ENCODE data around the gene ELFN1. TPM values are rescaled to one million over a fixed set of nuclear protein-coding genes. Genes with fewer than 3 reads are reported as not detected.

Gene ELFN1
- total and polyA plus RNA-seq, 2 donors (not counting 3 experiments of a cell fraction or from before 2014, with no cell fraction given), result 0.37 to 1.0 TPM

- no peaks in the 10 kb centered on the region for H3K27me3 ChIP-seq (ENCODE audit: control insufficient read depth in 2 of 2, insufficient read depth in 2 of 2, low read length in 2 of 2)
- no peaks in the 10 kb centered on the region for H4K20me1 ChIP-seq (replicated peaks; ENCODE audit: control insufficient read depth, extremely low read depth, insufficient read depth, low read length)
- TF ChIP-seq MYC (IDR thresholded peaks at IDR 0.05; ENCODE audit: low read depth, low read length) (no peak), POLR2A (IDR thresholded peaks at IDR 0.05; ENCODE audit: low read depth, low read length) (no peak), JUN (IDR thresholded peaks at IDR 0.05; ENCODE audit: borderline replicate concordance, insufficient read depth, insufficient read length, low read depth) (no peak), CTCF (IDR thresholded peaks at IDR 0.05; ENCODE audit: extremely low read depth in 1 of 2, insufficient read depth in 1 of 2, low read depth in 1 of 2, low read length in 2 of 2) (no peak), POLR2AphosphoS5 (IDR thresholded peaks at IDR 0.05; ENCODE audit: insufficient read depth, low read depth, low read length) (no peak), GATA2 (IDR thresholded peaks at IDR 0.05; ENCODE audit: insufficient read depth, insufficient read length, low read depth, low read length) (no peak), EZH2 (IDR thresholded peaks at IDR 0.05; ENCODE audit: borderline replicate concordance, low read depth, low read length, severe bottlenecking) (no peak), FOS (IDR thresholded peaks at IDR 0.05; ENCODE audit: borderline replicate concordance, insufficient read depth, low read length) (no peak), MAX (IDR thresholded peaks at IDR 0.05; ENCODE audit: insufficient read depth, insufficient read length) (no peak)
- dilution Hi-C loops (cut with MboI; ENCODE audit: extremely low pct_ligation_motif_present, low sequenced_read_pairs), result no loop called here
- ChIA-PET POLR2A (no interaction called here), CTCF (no interaction called here)
- no peaks in the 10 kb centered on the region for H3K9me1 ChIP-seq (replicated peaks; ENCODE audit: control insufficient read depth, extremely low read depth, insufficient read depth, low read length)
- DNase-seq (ENCODE audit: low read depth, low spot score) (no peak), FAIRE-seq (no peak)
- H3K36me3 ChIP-seq (ENCODE audit: control insufficient read depth in 2 of 2, extremely low read depth in 1 of 2, insufficient read depth in 2 of 2, low read length in 2 of 2), result no peaks in the 10 kb centered on the region
- no peak overlapping the region for H3K4me3 ChIP-seq (replicated peaks in 1 of 3; ENCODE audit: insufficient read depth in 1 of 3, low read depth in 1 of 3, low read length in 3 of 3)
- no peak overlapping the region for H3K4me2 ChIP-seq (ENCODE audit: insufficient read depth, low read length)
- H3K9me3 ChIP-seq (replicated peaks; ENCODE audit: control insufficient read depth, insufficient read depth, low read length), result no peaks in the 10 kb centered on the region
- H3K79me2 ChIP-seq (ENCODE audit: control insufficient read depth, insufficient read depth, low read length), result no peaks in the 10 kb centered on the region
- BruUV-seq (replicated peaks), result no TSS peak
- no peak overlapping the region for H3K27ac ChIP-seq (ENCODE audit: insufficient read depth, low read depth, low read length)
- no peaks in the 10 kb centered on the region for H3K4me1 ChIP-seq (ENCODE audit: control insufficient read depth, extremely low read depth, insufficient read depth, low read length)
- intact Hi-C loops (cut with micrococcal nuclease), result no loop called here
- no peak overlapping the region for H2AFZ ChIP-seq (ENCODE audit: low read depth, low read length)
- H3K9ac ChIP-seq (replicated peaks; ENCODE audit: extremely low read depth, insufficient read depth, low read length), result no peak overlapping the region
These were observed 37.6 kb upstream of the ELFN1 start for GRCh38 chr7:1632506-1632905.

Measured in endothelial cell of umbilical vein (primary cell).